K562 treated with DMSO at 1 percent for 48 hours (cell line): ENCODE results near the gene WNT11. TPM values are rescaled to one million over a fixed set of nuclear protein-coding genes. Genes with fewer than 3 reads are reported as not detected.

Source experiments
- total RNA-seq: library from RNA; unstranded; fragments of 300-600 nt; gene quantifications from 2 replicates; pipeline ENCODE4 v1.2.3, GENCODE V29; 2022; ENCODE audit warnings: low replicate concordance; ENCODE audit errors: extremely low read depth

Gene WNT11
- not detected in 2 replicates for total RNA-seq

DNA sequence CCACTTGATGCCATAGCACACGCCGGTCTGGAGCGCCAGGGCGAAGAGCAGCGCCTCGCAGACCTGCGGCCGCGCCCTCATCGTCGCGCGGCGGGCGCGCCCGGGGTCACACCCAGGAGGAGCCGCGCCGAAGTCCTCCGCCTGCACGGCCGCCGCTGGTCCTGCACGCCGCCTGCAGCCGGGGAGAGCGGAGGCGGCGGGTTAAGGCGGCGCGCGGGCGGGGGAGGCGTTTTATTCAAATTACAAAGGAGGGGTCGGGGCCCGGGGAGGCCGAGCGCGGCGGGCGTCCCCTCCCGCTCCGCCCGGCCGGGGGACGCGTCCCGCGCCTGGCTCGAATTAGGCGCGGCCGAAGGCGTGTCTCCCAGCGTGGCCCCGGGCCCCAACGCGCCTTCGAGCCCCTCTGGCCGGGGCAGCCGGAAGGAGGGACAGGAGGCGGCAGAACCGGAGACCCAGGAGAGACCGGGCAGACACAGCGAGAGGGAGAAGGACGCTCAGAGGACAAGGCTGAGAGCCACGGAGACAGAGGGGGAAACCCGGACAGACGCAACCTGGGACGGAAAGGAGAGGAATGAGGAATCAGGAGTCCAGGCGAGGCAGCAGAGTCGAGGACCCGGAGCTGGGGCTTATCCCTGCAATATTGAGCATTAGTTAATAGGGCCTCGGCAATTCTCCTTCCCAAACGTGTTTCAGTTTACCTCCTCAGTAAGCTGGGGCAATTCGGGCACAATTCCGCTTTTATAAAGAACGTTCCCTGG is at the start of gene WNT11:
TSS of gene WNT11 (minus strand) at position 176 of the 755 bp plus-strand sequence. CDS start at position 81, 95 bp downstream.

Other genes starting within 250 kb of the WNT11 start
- gene THAP12, start 174.6 kb upstream of the WNT11 start, total RNA-seq: not detected in 2 replicates
- gene GVQW3, start 174.8 kb upstream of the WNT11 start, total RNA-seq: not detected in 2 replicates
- gene EMSY, start 238.5 kb upstream of the WNT11 start, total RNA-seq: not detected in 2 replicates